GM23338 (cell line): ENCODE data around the gene XPA. TPM values are rescaled to one million over a fixed set of nuclear protein-coding genes. Genes with fewer than 3 reads are reported as not detected.

ENCODE experiments used
- ATAC-seq: fragments of 200-7000 bp; cut with Tn5 transposase; 3 replicates; pipeline ENCODE4 v1.9.1; 2020
- DNase-seq: peaks from one replicate; pipeline ENCODE4 v3.0.0-alpha.2; 2015; ENCODE audit warnings: low spot score
- H2AFZ ChIP-seq: fragments of 200-600 bp; sonication (generic); 2 replicates; pipeline ENCODE4 v1.8.0; 2016; ENCODE audit warnings: antibody characterized with exemption, mild to moderate bottlenecking, moderate library complexity
- H3F3A ChIP-seq: fragments of 200-600 bp; sonication (generic); replicated peaks from 2 replicates; pipeline ENCODE4 v1.8.0; 2017; ENCODE audit warnings: antibody characterized with exemption, mixed run types, low read depth
- H3K27ac ChIP-seq: fragments of 200-600 bp; sonication (generic); 2 replicates; pipeline ENCODE4 v1.6.1; 2016; ENCODE audit warnings: low read depth
- H3K27me3 ChIP-seq: fragments of 200-600 bp; sonication (generic); 2 replicates; pipeline ENCODE4 v1.8.0; 2016; ENCODE audit warnings: mild to moderate bottlenecking, mixed run types, moderate library complexity; ENCODE audit not compliant: insufficient read depth
- H3K36me3 ChIP-seq: fragments of 200-600 bp; sonication (generic); 2 replicates; pipeline ENCODE4 v1.8.0; 2016; ENCODE audit warnings: mild to moderate bottlenecking; ENCODE audit not compliant: insufficient read depth
- H3K4me1 ChIP-seq: fragments of 200-600 bp; sonication (generic); 2 replicates; pipeline ENCODE4 v1.8.0; 2016; ENCODE audit warnings: mild to moderate bottlenecking, moderate library complexity; ENCODE audit not compliant: insufficient read depth
- H3K4me2 ChIP-seq: fragments of 200-600 bp; sonication (generic); 2 replicates; pipeline ENCODE4 v1.7.1; 2017; ENCODE audit warnings: mixed run types
- H3K4me3 ChIP-seq: fragments of 200-600 bp; sonication (generic); 2 replicates; pipeline ENCODE4 v1.6.1; 2016; ENCODE audit warnings: mixed run types
- H3K79me2 ChIP-seq: fragments of 200-600 bp; sonication (generic); replicated peaks from 2 replicates; pipeline ENCODE4 v1.8.0; 2017; ENCODE audit warnings: mild to moderate bottlenecking; ENCODE audit not compliant: insufficient read depth
- H3K9me2 ChIP-seq: fragments of 200-600 bp; sonication (generic); 2 replicates; pipeline ENCODE4 v1.8.0; 2017; ENCODE audit not compliant: insufficient read depth
- H4K20me1 ChIP-seq: fragments of 200-600 bp; sonication (generic); replicated peaks from 2 replicates; pipeline ENCODE4 v1.8.0; 2017; ENCODE audit warnings: mild to moderate bottlenecking; ENCODE audit not compliant: insufficient read depth
- H3K27ac Mint-ChIP-seq: 2 replicates; pipeline ENCODE4 v1.8.0; 2020; ENCODE audit warnings: inconsistent platforms, mild to moderate bottlenecking, moderate library complexity, mixed read lengths
- H3K27me3 Mint-ChIP-seq: 3 replicates; pipeline ENCODE4 v1.8.0; 2022; ENCODE audit warnings: low read depth, mild to moderate bottlenecking, moderate library complexity, mixed read lengths, inconsistent platforms; ENCODE audit not compliant: insufficient read depth, poor library complexity
- H3K36me3 Mint-ChIP-seq: 3 replicates; pipeline ENCODE4 v1.8.0; 2021; ENCODE audit warnings: low read depth, mild to moderate bottlenecking, inconsistent platforms, moderate library complexity, mixed read lengths
- H3K4me1 Mint-ChIP-seq: 3 replicates; pipeline ENCODE4 v1.8.0; 2020; ENCODE audit warnings: mild to moderate bottlenecking, inconsistent platforms, mixed read lengths
- H3K4me3 Mint-ChIP-seq: 3 replicates; pipeline ENCODE4 v1.8.0; 2021; ENCODE audit warnings: moderate library complexity, mild to moderate bottlenecking, inconsistent platforms, mixed read lengths
- H3K9me3 Mint-ChIP-seq: 3 replicates; pipeline ENCODE4 v1.8.0; 2020; ENCODE audit warnings: moderate library complexity, mild to moderate bottlenecking, inconsistent platforms, mixed read lengths
- CREB1 ChIP-seq: fragments of 250-450 bp; sonication (Bioruptor Pico); IDR thresholded peaks from 2 replicates; pipeline ENCODE4 v1.5.0; 2020; ENCODE audit warnings: low read depth, mild to moderate bottlenecking, moderate library complexity
- EZH2 ChIP-seq: fragments of 200-600 bp; sonication (generic); IDR thresholded peaks from one replicate; pipeline ENCODE4 v1.8.0; 2017; ENCODE audit warnings: antibody characterized with exemption, mild to moderate bottlenecking, low read depth; ENCODE audit not compliant: unreplicated experiment
- EZH2phosphoT487 ChIP-seq: fragments of 200-600 bp; sonication (generic); IDR thresholded peaks from one replicate; pipeline ENCODE4 v1.8.1; 2018; ENCODE audit warnings: antibody characterized with exemption; ENCODE audit not compliant: unreplicated experiment
- JUNB ChIP-seq: IDR thresholded peaks from one replicate; pipeline ENCODE4 v1.6.1; 2016; ENCODE audit warnings: antibody characterized with exemption; ENCODE audit not compliant: unreplicated experiment
- NANOG ChIP-seq: IDR thresholded peaks from 2 replicates; pipeline ENCODE4 v1.6.1; 2016; ENCODE audit warnings: antibody characterized with exemption, borderline replicate concordance
- POLR2AphosphoS5 ChIP-seq: IDR thresholded peaks from 2 replicates; pipeline ENCODE4 v1.6.1; 2016; ENCODE audit warnings: antibody characterized with exemption, low read depth
- STAT1 ChIP-seq: IDR thresholded peaks from one replicate; pipeline ENCODE4 v1.6.1; 2016; ENCODE audit warnings: antibody characterized with exemption; ENCODE audit not compliant: unreplicated experiment
- ZNF114 ChIP-seq: fragments of 250-450 bp; sonication (Bioruptor Pico); IDR thresholded peaks from 2 replicates; pipeline ENCODE4 v1.5.0; 2020; ENCODE audit warnings: mild to moderate bottlenecking, moderate library complexity
- ZNF331 ChIP-seq: fragments of 250-450 bp; sonication (Bioruptor Pico); IDR thresholded peaks from 2 replicates; pipeline ENCODE4 v1.5.0; 2020; ENCODE audit warnings: low read depth, mild to moderate bottlenecking, moderate library complexity
- polyA plus RNA-seq: library from polyadenylated mRNA; unstranded; fragments of >200 nt; fragmentation: Nextera tagmentation; extraction: Ambion mirVana; gene quantifications from 2 replicates; pipeline ENCODE4 v1.2.1, GENCODE V29; 2016
- total RNA-seq: library from RNA; depleted of rRNA; stranded (reverse); fragments of >200 nt; shearing (Covaris generic); gene quantifications from 2 replicates; pipeline ENCODE4 v1.2.3, GENCODE V29; 2014
- TF ChIP-seq, protein P1 (sequence below): IDR thresholded peaks from one replicate; pipeline ENCODE4 v1.6.1; 2018; ENCODE audit warnings: antibody characterized with exemption; ENCODE audit not compliant: unreplicated experiment
- TF ChIP-seq, protein P2 (sequence below): fragments of 250-450 bp; sonication (Bioruptor Pico); IDR thresholded peaks from 2 replicates; pipeline ENCODE4 v1.5.0; 2020; ENCODE audit warnings: mild to moderate bottlenecking, moderate library complexity
- TF ChIP-seq, protein P3 (sequence below), 2 experiments: fragments of 200-600 bp in 1 of 2; sonication (generic) in 1 of 2; conservative IDR thresholded peaks; 2 replicates each; pipeline versions ENCODE4 v1.5.1 to v1.6.1; 2016 to 2017; ENCODE audit warnings: antibody characterized with exemption in 2 of 2, low read depth in 2 of 2, mild to moderate bottlenecking in 2 of 2, moderate library complexity in 1 of 2
- TF ChIP-seq, protein P4 (sequence below): IDR thresholded peaks from 2 replicates; pipeline ENCODE4 v1.6.1; 2016; ENCODE audit warnings: antibody characterized with exemption

The XPA gene
- total and polyA plus RNA-seq, 2 experiments from 2014 or later = 1.9 to 9.1 TPM

DNA sequence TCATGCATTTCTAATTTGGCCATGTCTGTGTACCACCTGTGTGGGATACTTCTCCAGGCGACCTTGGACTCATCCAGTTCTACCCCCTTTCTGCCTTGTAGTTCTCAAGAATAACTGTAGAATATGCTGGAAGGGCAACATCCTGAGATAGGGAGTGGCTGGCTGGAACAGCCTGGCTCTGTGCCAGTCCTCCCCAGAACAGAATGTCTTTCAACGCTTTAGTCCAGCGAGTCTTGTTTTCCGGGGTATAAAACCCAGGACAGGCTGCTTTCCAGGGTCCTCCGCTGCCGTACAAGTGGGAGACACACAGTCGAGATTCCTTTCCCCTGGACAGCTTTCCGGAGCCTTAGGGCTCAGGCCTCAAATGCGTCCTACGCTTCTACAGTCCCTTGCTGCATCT is 45.4 kb upstream of the XPA start:
- Mint-ChIP-seq H3K4me3 (no peak overlapping the region), H3K27me3 (peaks cover 26% of the 10 kb centered on the region), H3K9me3 (peaks cover 15% of the 10 kb centered on the region; the same call in 2 of the 3 replicates), H3K27ac (no peak overlapping the region), H3K4me1 (peaks cover 5% of the 10 kb centered on the region), H3K36me3 (peaks cover 9% of the 10 kb centered on the region; the same call in 2 of the 3 replicates)
- no peaks in the 10 kb centered on the region for H3K79me2 ChIP-seq
- ATAC-seq (no peak), DNase-seq (no peak)
- TF ChIP-seq ZNF114 (CRISPR knock-in tag) (no peak), NANOG (no peak), ZNF331 (CRISPR knock-in tag) (no peak), POLR2AphosphoS5 (no peak), JUNB (no peak), CREB1 (no peak), EZH2phosphoT487 (no peak), STAT1 (no peak), EZH2 (no peak)
- TF ChIP-seq, protein P1, sequence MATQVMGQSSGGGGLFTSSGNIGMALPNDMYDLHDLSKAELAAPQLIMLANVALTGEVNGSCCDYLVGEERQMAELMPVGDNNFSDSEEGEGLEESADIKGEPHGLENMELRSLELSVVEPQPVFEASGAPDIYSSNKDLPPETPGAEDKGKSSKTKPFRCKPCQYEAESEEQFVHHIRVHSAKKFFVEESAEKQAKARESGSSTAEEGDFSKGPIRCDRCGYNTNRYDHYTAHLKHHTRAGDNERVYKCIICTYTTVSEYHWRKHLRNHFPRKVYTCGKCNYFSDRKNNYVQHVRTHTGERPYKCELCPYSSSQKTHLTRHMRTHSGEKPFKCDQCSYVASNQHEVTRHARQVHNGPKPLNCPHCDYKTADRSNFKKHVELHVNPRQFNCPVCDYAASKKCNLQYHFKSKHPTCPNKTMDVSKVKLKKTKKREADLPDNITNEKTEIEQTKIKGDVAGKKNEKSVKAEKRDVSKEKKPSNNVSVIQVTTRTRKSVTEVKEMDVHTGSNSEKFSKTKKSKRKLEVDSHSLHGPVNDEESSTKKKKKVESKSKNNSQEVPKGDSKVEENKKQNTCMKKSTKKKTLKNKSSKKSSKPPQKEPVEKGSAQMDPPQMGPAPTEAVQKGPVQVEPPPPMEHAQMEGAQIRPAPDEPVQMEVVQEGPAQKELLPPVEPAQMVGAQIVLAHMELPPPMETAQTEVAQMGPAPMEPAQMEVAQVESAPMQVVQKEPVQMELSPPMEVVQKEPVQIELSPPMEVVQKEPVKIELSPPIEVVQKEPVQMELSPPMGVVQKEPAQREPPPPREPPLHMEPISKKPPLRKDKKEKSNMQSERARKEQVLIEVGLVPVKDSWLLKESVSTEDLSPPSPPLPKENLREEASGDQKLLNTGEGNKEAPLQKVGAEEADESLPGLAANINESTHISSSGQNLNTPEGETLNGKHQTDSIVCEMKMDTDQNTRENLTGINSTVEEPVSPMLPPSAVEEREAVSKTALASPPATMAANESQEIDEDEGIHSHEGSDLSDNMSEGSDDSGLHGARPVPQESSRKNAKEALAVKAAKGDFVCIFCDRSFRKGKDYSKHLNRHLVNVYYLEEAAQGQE = no peak
- TF ChIP-seq, protein P2, sequence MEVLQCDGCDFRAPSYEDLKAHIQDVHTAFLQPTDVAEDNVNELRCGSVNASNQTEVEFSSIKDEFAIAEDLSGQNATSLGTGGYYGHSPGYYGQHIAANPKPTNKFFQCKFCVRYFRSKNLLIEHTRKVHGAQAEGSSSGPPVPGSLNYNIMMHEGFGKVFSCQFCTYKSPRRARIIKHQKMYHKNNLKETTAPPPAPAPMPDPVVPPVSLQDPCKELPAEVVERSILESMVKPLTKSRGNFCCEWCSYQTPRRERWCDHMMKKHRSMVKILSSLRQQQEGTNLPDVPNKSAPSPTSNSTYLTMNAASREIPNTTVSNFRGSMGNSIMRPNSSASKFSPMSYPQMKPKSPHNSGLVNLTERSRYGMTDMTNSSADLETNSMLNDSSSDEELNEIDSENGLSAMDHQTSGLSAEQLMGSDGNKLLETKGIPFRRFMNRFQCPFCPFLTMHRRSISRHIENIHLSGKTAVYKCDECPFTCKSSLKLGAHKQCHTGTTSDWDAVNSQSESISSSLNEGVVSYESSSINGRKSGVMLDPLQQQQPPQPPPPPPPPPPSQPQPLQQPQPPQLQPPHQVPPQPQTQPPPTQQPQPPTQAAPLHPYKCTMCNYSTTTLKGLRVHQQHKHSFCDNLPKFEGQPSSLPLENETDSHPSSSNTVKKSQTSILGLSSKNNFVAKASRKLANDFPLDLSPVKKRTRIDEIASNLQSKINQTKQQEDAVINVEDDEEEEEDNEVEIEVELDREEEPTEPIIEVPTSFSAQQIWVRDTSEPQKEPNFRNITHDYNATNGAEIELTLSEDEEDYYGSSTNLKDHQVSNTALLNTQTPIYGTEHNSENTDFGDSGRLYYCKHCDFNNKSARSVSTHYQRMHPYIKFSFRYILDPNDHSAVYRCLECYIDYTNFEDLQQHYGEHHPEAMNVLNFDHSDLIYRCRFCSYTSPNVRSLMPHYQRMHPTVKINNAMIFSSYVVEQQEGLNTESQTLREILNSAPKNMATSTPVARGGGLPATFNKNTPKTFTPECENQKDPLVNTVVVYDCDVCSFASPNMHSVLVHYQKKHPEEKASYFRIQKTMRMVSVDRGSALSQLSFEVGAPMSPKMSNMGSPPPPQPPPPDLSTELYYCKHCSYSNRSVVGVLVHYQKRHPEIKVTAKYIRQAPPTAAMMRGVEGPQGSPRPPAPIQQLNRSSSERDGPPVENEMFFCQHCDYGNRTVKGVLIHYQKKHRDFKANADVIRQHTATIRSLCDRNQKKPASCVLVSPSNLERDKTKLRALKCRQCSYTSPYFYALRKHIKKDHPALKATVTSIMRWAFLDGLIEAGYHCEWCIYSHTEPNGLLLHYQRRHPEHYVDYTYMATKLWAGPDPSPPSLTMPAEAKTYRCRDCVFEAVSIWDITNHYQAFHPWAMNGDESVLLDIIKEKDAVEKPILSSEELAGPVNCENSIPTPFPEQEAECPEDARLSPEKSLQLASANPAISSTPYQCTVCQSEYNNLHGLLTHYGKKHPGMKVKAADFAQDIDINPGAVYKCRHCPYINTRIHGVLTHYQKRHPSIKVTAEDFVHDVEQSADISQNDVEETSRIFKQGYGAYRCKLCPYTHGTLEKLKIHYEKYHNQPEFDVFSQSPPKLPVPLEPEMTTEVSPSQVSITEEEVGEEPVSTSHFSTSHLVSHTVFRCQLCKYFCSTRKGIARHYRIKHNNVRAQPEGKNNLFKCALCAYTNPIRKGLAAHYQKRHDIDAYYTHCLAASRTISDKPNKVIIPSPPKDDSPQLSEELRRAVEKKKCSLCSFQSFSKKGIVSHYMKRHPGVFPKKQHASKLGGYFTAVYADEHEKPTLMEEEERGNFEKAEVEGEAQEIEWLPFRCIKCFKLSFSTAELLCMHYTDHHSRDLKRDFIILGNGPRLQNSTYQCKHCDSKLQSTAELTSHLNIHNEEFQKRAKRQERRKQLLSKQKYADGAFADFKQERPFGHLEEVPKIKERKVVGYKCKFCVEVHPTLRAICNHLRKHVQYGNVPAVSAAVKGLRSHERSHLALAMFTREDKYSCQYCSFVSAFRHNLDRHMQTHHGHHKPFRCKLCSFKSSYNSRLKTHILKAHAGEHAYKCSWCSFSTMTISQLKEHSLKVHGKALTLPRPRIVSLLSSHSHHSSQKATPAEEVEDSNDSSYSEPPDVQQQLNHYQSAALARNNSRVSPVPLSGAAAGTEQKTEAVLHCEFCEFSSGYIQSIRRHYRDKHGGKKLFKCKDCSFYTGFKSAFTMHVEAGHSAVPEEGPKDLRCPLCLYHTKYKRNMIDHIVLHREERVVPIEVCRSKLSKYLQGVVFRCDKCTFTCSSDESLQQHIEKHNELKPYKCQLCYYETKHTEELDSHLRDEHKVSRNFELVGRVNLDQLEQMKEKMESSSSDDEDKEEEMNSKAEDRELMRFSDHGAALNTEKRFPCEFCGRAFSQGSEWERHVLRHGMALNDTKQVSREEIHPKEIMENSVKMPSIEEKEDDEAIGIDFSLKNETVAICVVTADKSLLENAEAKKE (CRISPR knock-in tag) = no peak
- TF ChIP-seq, protein P3, sequence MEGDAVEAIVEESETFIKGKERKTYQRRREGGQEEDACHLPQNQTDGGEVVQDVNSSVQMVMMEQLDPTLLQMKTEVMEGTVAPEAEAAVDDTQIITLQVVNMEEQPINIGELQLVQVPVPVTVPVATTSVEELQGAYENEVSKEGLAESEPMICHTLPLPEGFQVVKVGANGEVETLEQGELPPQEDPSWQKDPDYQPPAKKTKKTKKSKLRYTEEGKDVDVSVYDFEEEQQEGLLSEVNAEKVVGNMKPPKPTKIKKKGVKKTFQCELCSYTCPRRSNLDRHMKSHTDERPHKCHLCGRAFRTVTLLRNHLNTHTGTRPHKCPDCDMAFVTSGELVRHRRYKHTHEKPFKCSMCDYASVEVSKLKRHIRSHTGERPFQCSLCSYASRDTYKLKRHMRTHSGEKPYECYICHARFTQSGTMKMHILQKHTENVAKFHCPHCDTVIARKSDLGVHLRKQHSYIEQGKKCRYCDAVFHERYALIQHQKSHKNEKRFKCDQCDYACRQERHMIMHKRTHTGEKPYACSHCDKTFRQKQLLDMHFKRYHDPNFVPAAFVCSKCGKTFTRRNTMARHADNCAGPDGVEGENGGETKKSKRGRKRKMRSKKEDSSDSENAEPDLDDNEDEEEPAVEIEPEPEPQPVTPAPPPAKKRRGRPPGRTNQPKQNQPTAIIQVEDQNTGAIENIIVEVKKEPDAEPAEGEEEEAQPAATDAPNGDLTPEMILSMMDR (conservative IDR thresholded peaks at IDR 0.05; ENCODE audit: low read depth in 2 of 2) = no peak
- TF ChIP-seq, protein P4, sequence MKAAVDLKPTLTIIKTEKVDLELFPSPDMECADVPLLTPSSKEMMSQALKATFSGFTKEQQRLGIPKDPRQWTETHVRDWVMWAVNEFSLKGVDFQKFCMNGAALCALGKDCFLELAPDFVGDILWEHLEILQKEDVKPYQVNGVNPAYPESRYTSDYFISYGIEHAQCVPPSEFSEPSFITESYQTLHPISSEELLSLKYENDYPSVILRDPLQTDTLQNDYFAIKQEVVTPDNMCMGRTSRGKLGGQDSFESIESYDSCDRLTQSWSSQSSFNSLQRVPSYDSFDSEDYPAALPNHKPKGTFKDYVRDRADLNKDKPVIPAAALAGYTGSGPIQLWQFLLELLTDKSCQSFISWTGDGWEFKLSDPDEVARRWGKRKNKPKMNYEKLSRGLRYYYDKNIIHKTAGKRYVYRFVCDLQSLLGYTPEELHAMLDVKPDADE = no peak
- no peak overlapping the region for H3K4me3 ChIP-seq
- no peaks in the 10 kb centered on the region for H3K36me3 ChIP-seq
- no peaks in the 10 kb centered on the region for H4K20me1 ChIP-seq
- no peak overlapping the region for H3K27ac ChIP-seq
- 0 out of 2 replicates have a peak, but pooled peaks cover 3% of the 10 kb centered on the region for H3K9me2 ChIP-seq
- 0 out of 2 replicates have a peak, but pooled peaks cover 6% of the 10 kb centered on the region for H3K4me1 ChIP-seq
- H2AFZ ChIP-seq = no peak overlapping the region
- no peaks in the 10 kb centered on the region; the same call in 1 of the 2 replicates for H3F3A ChIP-seq
- peaks cover 50% of the 10 kb centered on the region for H3K27me3 ChIP-seq
- no peak overlapping the region for H3K4me2 ChIP-seq
